Endodermal cell (in vitro differentiated cells): ENCODE measurements around the gene TEKT3. TPM values are rescaled to one million over a fixed set of nuclear protein-coding genes. Genes with fewer than 3 reads are reported as not detected.

Experiments
- DNase-seq: peaks from one replicate; pipeline ENCODE4 v3.0.0-alpha.2; 2017
- H3K27ac ChIP-seq: 2 replicates; pipeline ENCODE4 v1.5.1; 2013; ENCODE audit warnings: mild to moderate bottlenecking, low read depth, low read length, moderate library complexity
- H3K27me3 ChIP-seq: 2 replicates; pipeline ENCODE4 v1.6.1; 2013; ENCODE audit warnings: mild to moderate bottlenecking, low read length, moderate library complexity; ENCODE audit not compliant: insufficient read depth, control insufficient read depth, poor library complexity, severe bottlenecking
- H3K36me3 ChIP-seq: 2 replicates; pipeline ENCODE4 v1.7.0; 2013; ENCODE audit warnings: mild to moderate bottlenecking, low read length, moderate library complexity; ENCODE audit not compliant: control insufficient read depth, insufficient read depth
- H3K4me1 ChIP-seq: one replicate; pipeline ENCODE4 v1.7.0; 2013; ENCODE audit warnings: low read length; ENCODE audit not compliant: control insufficient read depth, insufficient read depth
- H3K4me3 ChIP-seq: 2 replicates; pipeline ENCODE4 v1.5.1; 2013; ENCODE audit warnings: mild to moderate bottlenecking, low read length, moderate library complexity
- H3K9ac ChIP-seq: 2 replicates; pipeline ENCODE4 v1.6.1; 2013; ENCODE audit warnings: mild to moderate bottlenecking, low read length, moderate library complexity; ENCODE audit not compliant: poor library complexity, severe bottlenecking; ENCODE audit errors: extremely low read depth
- H3K9me3 ChIP-seq: 2 replicates; pipeline ENCODE4 v1.6.1; 2013; ENCODE audit warnings: mild to moderate bottlenecking, low read length, moderate library complexity; ENCODE audit not compliant: control insufficient read depth
- H3K27ac Mint-ChIP-seq: 2 replicates; pipeline ENCODE4 v1.8.0; 2020; ENCODE audit warnings: mixed read lengths
- H3K27me3 Mint-ChIP-seq: 2 replicates; pipeline ENCODE4 v1.8.0; 2021; ENCODE audit warnings: mild to moderate bottlenecking, mixed read lengths; ENCODE audit not compliant: insufficient read depth
- H3K36me3 Mint-ChIP-seq: 2 replicates; pipeline ENCODE4 v1.8.0; 2020; ENCODE audit warnings: low read depth, mixed read lengths
- H3K4me1 Mint-ChIP-seq: 2 replicates; pipeline ENCODE4 v1.8.0; 2020; ENCODE audit warnings: mixed read lengths
- H3K4me3 Mint-ChIP-seq: 2 replicates; pipeline ENCODE4 v1.8.0; 2020; ENCODE audit warnings: mild to moderate bottlenecking, moderate library complexity, mixed read lengths
- H3K9me3 Mint-ChIP-seq: 2 replicates; pipeline ENCODE4 v1.8.0; 2020; ENCODE audit warnings: mild to moderate bottlenecking, mixed read lengths
- WGBS, 2 experiments: methylation state at CpG; one replicate each; pipeline versions ENCODE4 v1.1.5 to v1.1.7; 2013; ENCODE audit warnings: missing lambda C conversion rate in 2 of 2, mixed read lengths in 1 of 2; ENCODE audit not compliant: insufficient coverage in 1 of 2, insufficient read length in 1 of 2; 5-methylcytosine and 5-hydroxymethylcytosine counted together
- total RNA-seq, 2 donors: library from RNA; stranded (reverse); fragmentation: NEBNext Ultra II Directional in 1 of 2; extraction: Animal tissue kit (Norgen Biotek cat#: 25700) in 1 of 2; gene quantifications; 2 replicates in 1 of 2; 3 replicates in 1 of 2; pipeline ENCODE4 v1.2.1, GENCODE V29; 2021
- TF ChIP-seq, protein P1 (sequence below): fragments of 200-600 bp; sonication (generic); conservative IDR thresholded peaks from 2 replicates; pipeline ENCODE4 v1.5.0; 2021; ENCODE audit warnings: antibody characterized with exemption, mild to moderate bottlenecking

TEKT3 gene
- total RNA-seq, 2 donors from 2014 or later = 1.1 to 1.6 TPM

DNA sequence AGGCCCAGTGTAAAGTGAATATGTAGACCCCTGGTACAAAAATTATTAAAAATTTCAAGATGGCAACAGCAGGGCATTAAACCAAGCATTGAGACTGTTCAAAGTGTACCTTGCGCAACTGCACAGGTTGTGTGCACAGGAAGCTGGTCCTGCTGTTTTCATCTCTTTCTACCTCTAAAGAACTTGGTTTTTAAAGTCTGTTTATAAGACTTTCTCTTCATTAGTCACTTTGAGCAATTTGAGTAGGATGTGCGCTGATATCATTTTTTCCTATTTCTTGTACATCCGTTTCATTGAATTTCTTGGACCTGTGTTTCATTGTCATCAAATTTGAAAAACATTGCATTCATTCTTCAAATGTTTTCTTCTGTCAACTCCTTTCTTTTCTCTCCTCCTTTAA, 59.5 kb downstream of the TEKT3 start:
- H3K9me3 Mint-ChIP-seq = no peaks in the 10 kb centered on the region
- Histone ChIP-seq H3K27ac (no peak overlapping the region), H3K9ac (no peak overlapping the region), H3K9me3 (no peaks in the 10 kb centered on the region), H3K4me3 (no peak overlapping the region), H3K36me3 (no peaks in the 10 kb centered on the region), H3K27me3 (no peaks in the 10 kb centered on the region), H3K4me1 (peaks cover 4% of the 10 kb centered on the region)
- TF ChIP-seq, protein P1, sequence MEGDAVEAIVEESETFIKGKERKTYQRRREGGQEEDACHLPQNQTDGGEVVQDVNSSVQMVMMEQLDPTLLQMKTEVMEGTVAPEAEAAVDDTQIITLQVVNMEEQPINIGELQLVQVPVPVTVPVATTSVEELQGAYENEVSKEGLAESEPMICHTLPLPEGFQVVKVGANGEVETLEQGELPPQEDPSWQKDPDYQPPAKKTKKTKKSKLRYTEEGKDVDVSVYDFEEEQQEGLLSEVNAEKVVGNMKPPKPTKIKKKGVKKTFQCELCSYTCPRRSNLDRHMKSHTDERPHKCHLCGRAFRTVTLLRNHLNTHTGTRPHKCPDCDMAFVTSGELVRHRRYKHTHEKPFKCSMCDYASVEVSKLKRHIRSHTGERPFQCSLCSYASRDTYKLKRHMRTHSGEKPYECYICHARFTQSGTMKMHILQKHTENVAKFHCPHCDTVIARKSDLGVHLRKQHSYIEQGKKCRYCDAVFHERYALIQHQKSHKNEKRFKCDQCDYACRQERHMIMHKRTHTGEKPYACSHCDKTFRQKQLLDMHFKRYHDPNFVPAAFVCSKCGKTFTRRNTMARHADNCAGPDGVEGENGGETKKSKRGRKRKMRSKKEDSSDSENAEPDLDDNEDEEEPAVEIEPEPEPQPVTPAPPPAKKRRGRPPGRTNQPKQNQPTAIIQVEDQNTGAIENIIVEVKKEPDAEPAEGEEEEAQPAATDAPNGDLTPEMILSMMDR = no peak
- H3K4me1 Mint-ChIP-seq = peaks cover 9% of the 10 kb centered on the region
- H3K36me3 Mint-ChIP-seq = no peaks in the 10 kb centered on the region
- no peak overlapping the region for H3K27ac Mint-ChIP-seq
- 95 to 97% methylated on average over 3 of the region's 3 CpGs for WGBS, 2 experiments
- DNase-seq = no peak
- H3K27me3 Mint-ChIP-seq = peaks cover 19% of the 10 kb centered on the region
- no peak overlapping the region for H3K4me3 Mint-ChIP-seq

DNA sequence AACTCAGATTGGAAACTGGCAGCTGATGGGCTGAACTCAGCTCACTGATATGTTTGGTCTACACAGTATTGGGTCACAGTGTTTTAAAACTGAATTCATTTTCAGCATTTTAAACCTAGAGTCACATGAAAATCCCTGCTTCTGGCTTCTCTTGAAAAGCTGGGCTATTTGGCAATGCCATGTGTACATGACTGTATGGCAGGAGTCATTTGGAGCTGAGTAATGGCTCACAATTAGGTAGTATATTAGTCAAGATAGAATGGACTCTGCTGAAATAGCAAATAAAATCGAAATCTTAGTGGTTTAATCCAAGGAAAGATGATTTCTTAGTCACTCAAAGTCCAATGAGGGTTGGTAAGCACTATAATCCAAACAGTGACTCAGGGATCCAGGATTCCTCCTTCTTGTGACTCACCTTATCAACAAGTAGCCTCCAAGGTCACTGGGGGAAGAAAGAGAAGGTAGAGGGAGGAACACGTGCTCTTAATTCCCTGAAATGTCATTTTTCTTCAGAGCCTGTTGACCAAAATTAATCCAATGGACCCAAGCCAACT, 62.4 kb downstream of the TEKT3 start:
- Mint-ChIP-seq H3K4me3 (no peak overlapping the region), H3K9me3 (peaks cover 11% of the 10 kb centered on the region), H3K27ac (no peak overlapping the region), H3K27me3 (peaks cover 21% of the 10 kb centered on the region), H3K4me1 (peaks cover 4% of the 10 kb centered on the region), H3K36me3 (no peaks in the 10 kb centered on the region)
- TF ChIP-seq, protein P1 = no peak
- no peaks in the 10 kb centered on the region for H3K36me3 ChIP-seq
- no peaks in the 10 kb centered on the region for H3K27me3 ChIP-seq
- H3K4me1 ChIP-seq = no peaks in the 10 kb centered on the region
- H3K27ac ChIP-seq = no peak overlapping the region
- H3K9ac ChIP-seq = no peak overlapping the region
- peaks cover 8% of the 10 kb centered on the region for H3K9me3 ChIP-seq
- H3K4me3 ChIP-seq = no peak overlapping the region
- 79% methylated on average over 2 of the region's 2 CpGs; no CpG with 5 or more reads in 1 of the 2 experiments for WGBS, 2 experiments
- DNase-seq = no peak

DNA sequence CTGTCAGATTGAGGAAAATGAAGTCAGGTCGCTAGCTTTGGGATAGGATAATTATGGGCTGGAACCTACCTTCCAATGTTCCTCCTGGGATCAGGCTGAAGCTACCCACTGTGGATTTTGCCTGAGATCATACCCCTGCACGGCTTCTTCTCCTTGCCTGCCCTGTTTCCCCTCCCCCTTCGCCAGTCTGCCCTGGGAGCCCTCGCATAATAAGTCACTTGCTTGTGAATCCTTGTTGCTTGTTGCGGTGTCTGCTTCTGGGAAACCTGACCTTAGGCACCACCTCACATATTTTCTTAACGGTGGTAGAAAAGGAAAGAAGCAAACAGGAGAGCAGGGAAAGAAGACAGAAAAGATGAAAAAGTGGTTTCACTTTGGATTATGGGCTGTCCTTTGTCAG, 63.0 kb downstream of the TEKT3 start:
- H3K27ac ChIP-seq = no peak overlapping the region
- peaks cover 16% of the 10 kb centered on the region for H3K9me3 Mint-ChIP-seq
- peaks cover 12% of the 10 kb centered on the region for H3K9me3 ChIP-seq
- H3K4me3 Mint-ChIP-seq = no peak overlapping the region
- no peaks in the 10 kb centered on the region for H3K4me1 ChIP-seq
- WGBS, 2 experiments = 33 to 54% methylated on average over 1 to 6 of the region's 6 CpGs
- H3K27me3 Mint-ChIP-seq = peaks cover 22% of the 10 kb centered on the region
- H3K27ac Mint-ChIP-seq = no peak overlapping the region
- peaks cover 4% of the 10 kb centered on the region for H3K4me1 Mint-ChIP-seq
- no peaks in the 10 kb centered on the region for H3K36me3 ChIP-seq
- TF ChIP-seq, protein P1 = no peak
- no peaks in the 10 kb centered on the region for H3K27me3 ChIP-seq
- no peak overlapping the region for H3K9ac ChIP-seq
- DNase-seq = peak; percentile 58
- no peak overlapping the region for H3K4me3 ChIP-seq
- H3K36me3 Mint-ChIP-seq = no peaks in the 10 kb centered on the region
